Lower leg skin (tissue), 3 donors: ENCODE measurements around the gene HADHB.

ENCODE experiments used
- POLR2A ChIP-seq, 2 donors: fragments of 450-650 bp; IDR thresholded peaks; one replicate each; pipeline ENCODE4 v1.6.1; 2016 to 2017; ENCODE audit warnings: antibody characterized with exemption in 2 of 2, mild to moderate bottlenecking in 1 of 2, moderate library complexity in 1 of 2
- TF ChIP-seq, protein P1 (sequence below), 3 donors: fragments of 450-650 bp; IDR thresholded peaks; one replicate each; pipeline ENCODE4 v1.5.1; 2016; ENCODE audit warnings: antibody characterized with exemption in 3 of 3, mild to moderate bottlenecking in 3 of 3, moderate library complexity in 2 of 3

DNA sequence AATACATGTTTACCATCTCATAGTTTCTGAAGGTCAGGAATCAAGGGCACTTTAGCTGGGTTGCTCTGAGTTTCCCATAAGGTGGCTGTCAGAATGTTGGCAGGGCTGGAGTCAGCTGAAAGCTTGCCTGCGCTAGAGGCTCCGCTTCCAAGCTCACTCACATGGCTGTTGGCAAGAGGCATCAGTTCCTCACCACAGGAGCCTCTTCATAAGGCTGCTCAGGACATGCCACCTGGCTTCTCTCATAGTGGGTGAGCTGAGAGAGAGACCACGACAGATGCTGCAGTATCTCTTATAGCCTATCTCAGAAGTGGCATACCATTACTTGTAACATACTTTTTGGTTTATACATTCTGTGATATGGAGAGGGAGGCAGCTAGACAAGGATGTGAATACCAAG, 7.2 kb downstream of the HADHB start:
- TF ChIP-seq, protein P1, sequence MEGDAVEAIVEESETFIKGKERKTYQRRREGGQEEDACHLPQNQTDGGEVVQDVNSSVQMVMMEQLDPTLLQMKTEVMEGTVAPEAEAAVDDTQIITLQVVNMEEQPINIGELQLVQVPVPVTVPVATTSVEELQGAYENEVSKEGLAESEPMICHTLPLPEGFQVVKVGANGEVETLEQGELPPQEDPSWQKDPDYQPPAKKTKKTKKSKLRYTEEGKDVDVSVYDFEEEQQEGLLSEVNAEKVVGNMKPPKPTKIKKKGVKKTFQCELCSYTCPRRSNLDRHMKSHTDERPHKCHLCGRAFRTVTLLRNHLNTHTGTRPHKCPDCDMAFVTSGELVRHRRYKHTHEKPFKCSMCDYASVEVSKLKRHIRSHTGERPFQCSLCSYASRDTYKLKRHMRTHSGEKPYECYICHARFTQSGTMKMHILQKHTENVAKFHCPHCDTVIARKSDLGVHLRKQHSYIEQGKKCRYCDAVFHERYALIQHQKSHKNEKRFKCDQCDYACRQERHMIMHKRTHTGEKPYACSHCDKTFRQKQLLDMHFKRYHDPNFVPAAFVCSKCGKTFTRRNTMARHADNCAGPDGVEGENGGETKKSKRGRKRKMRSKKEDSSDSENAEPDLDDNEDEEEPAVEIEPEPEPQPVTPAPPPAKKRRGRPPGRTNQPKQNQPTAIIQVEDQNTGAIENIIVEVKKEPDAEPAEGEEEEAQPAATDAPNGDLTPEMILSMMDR (IDR thresholded peaks at IDR 0.05), result no peak
- no peak for TF ChIP-seq POLR2A (IDR thresholded peaks at IDR 0.05)
